HEK293 (cell line): ENCODE results near the gene PRRT3.

Experiments
- BCL11B ChIP-seq: fragments of 450-650 bp; formaldehyde crosslinking; IDR thresholded peaks from 2 replicates; pipeline ENCODE4 v1.5.1; 2016; ENCODE audit warnings: low read depth, missing biosample characterization, missing genetic modification characterization
- KLF10 ChIP-seq: fragments of 450-650 bp; IDR thresholded peaks from 2 replicates; pipeline ENCODE4 v1.5.1; 2018; ENCODE audit warnings: missing biosample characterization, mild to moderate bottlenecking, missing genetic modification characterization
- KLF7 ChIP-seq: fragments of 450-650 bp; formaldehyde crosslinking; IDR thresholded peaks from 2 replicates; pipeline ENCODE4 v1.5.1; 2016; ENCODE audit warnings: missing biosample characterization, missing genetic modification characterization, borderline replicate concordance
- PBX3 ChIP-seq: sonication (generic); formaldehyde crosslinking; IDR thresholded peaks from 2 replicates; pipeline ENCODE4 v1.8.1; 2022; ENCODE audit warnings: mild to moderate bottlenecking, moderate library complexity, missing genetic modification reagents
- PRDM1 ChIP-seq: fragments of 450-650 bp; formaldehyde crosslinking; IDR thresholded peaks from 2 replicates; pipeline ENCODE4; 2016; ENCODE audit warnings: missing biosample characterization, missing genetic modification characterization
- PRDM2 ChIP-seq: fragments of 450-650 bp; formaldehyde crosslinking; IDR thresholded peaks from 2 replicates; pipeline ENCODE4 v1.5.1; 2016; ENCODE audit warnings: missing biosample characterization, missing genetic modification characterization, borderline replicate concordance
- SP2 ChIP-seq: fragments of 450-650 bp; formaldehyde crosslinking; IDR thresholded peaks from 2 replicates; pipeline ENCODE4 v1.5.1; 2016; ENCODE audit warnings: missing biosample characterization, missing genetic modification characterization
- SP7 ChIP-seq: fragments of 450-650 bp; formaldehyde crosslinking; IDR thresholded peaks from 2 replicates; pipeline ENCODE4 v1.5.1; 2016; ENCODE audit warnings: missing biosample characterization, missing genetic modification characterization
- TCF7L2 ChIP-seq: IDR thresholded peaks from 2 replicates; pipeline ENCODE4 v1.6.1; 2011; ENCODE audit warnings: low read depth, mild to moderate bottlenecking, inconsistent platforms, low read length, moderate library complexity, borderline replicate concordance
- TRIM28 ChIP-seq: IDR thresholded peaks from 2 replicates; pipeline ENCODE4 v1.6.1; 2011; ENCODE audit warnings: low read length, control low read depth, borderline replicate concordance
- YY2 ChIP-seq: fragments of 450-650 bp; formaldehyde crosslinking; IDR thresholded peaks from 2 replicates; pipeline ENCODE4 v1.5.1; 2016; ENCODE audit warnings: missing biosample characterization, missing genetic modification characterization
- ZNF114 ChIP-seq: fragments of 450-650 bp; formaldehyde crosslinking; IDR thresholded peaks from 2 replicates; pipeline ENCODE4 v1.5.0; 2017; ENCODE audit warnings: missing biosample characterization, missing genetic modification characterization
- ZNF121 ChIP-seq: fragments of 450-650 bp; formaldehyde crosslinking; IDR thresholded peaks from 2 replicates; pipeline ENCODE4 v1.5.1; 2016; ENCODE audit warnings: missing biosample characterization, missing genetic modification characterization
- ZNF133 ChIP-seq: fragments of 450-650 bp; formaldehyde crosslinking; IDR thresholded peaks from 2 replicates; pipeline ENCODE4 v1.5.1; 2016; ENCODE audit warnings: missing biosample characterization, missing genetic modification characterization
- ZNF18 ChIP-seq: fragments of 450-650 bp; formaldehyde crosslinking; IDR thresholded peaks from 2 replicates; pipeline ENCODE4 v1.5.1; 2016; ENCODE audit warnings: missing biosample characterization, missing genetic modification characterization
- ZNF221 ChIP-seq: fragments of 450-650 bp; formaldehyde crosslinking; IDR thresholded peaks from 2 replicates; pipeline ENCODE4 v1.5.1; 2017; ENCODE audit warnings: missing biosample characterization, missing genetic modification characterization, borderline replicate concordance
- ZNF37A ChIP-seq: fragments of 450-650 bp; IDR thresholded peaks from 2 replicates; pipeline ENCODE4 v1.5.1; 2018; ENCODE audit warnings: missing biosample characterization, missing genetic modification characterization
- ZNF571 ChIP-seq: fragments of 450-650 bp; formaldehyde crosslinking; IDR thresholded peaks from 2 replicates; pipeline ENCODE4 v1.5.0; 2017; ENCODE audit warnings: missing biosample characterization, missing genetic modification characterization
- ZNF610 ChIP-seq: fragments of 450-650 bp; formaldehyde crosslinking; IDR thresholded peaks from 2 replicates; pipeline ENCODE4 v1.5.1; 2016; ENCODE audit warnings: missing biosample characterization, missing genetic modification characterization, borderline replicate concordance
- ZNF843 ChIP-seq: fragments of 450-650 bp; formaldehyde crosslinking; IDR thresholded peaks from 2 replicates; pipeline ENCODE4 v1.5.1; 2016; ENCODE audit warnings: missing biosample characterization, missing genetic modification characterization
- TF ChIP-seq, protein P1 (sequence below): fragments of 450-650 bp; formaldehyde crosslinking; IDR thresholded peaks from 2 replicates; pipeline ENCODE4 v1.5.1; 2016; ENCODE audit warnings: missing biosample characterization, missing genetic modification characterization
- TF ChIP-seq, protein P2 (sequence below): fragments of 450-650 bp; formaldehyde crosslinking; IDR thresholded peaks from 2 replicates; pipeline ENCODE4 v1.5.1; 2016; ENCODE audit warnings: missing biosample characterization, missing genetic modification characterization
- TF ChIP-seq, protein P3 (sequence below): fragments of 450-650 bp; formaldehyde crosslinking; IDR thresholded peaks from 2 replicates; pipeline ENCODE4 v1.5.1; 2017; ENCODE audit warnings: missing biosample characterization, mild to moderate bottlenecking, missing genetic modification characterization, moderate library complexity
- TF ChIP-seq, protein P4 (sequence below): fragments of 450-650 bp; formaldehyde crosslinking; IDR thresholded peaks from 2 replicates; pipeline ENCODE4 v1.5.1; 2017; ENCODE audit warnings: missing biosample characterization, missing genetic modification characterization

Gene PRRT3

GRCh38 chr3:9946112-9947024 is 5.8 kb downstream of the PRRT3 start (continued):
- TF ChIP-seq BCL11B = no peak
- peak; percentile 60 for TF ChIP-seq PBX3 (CRISPR knock-in tag)
- TF ChIP-seq SP7 (tag by site-specific recombination) = no peak
- TF ChIP-seq ZNF18 = no peak
- no peak for TF ChIP-seq SP2
- TF ChIP-seq ZNF121 (tag by site-specific recombination) = no peak
- TF ChIP-seq ZNF571 = no peak
- TF ChIP-seq ZNF610 (tag by site-specific recombination) = peak; percentile 9; the same call in 1 of the 2 replicates
- peak; percentile 63; the same call in 1 of the 2 replicates for TF ChIP-seq KLF7 (tag by site-specific recombination)
- no peak for TF ChIP-seq TCF7L2
- TF ChIP-seq, protein P1, sequence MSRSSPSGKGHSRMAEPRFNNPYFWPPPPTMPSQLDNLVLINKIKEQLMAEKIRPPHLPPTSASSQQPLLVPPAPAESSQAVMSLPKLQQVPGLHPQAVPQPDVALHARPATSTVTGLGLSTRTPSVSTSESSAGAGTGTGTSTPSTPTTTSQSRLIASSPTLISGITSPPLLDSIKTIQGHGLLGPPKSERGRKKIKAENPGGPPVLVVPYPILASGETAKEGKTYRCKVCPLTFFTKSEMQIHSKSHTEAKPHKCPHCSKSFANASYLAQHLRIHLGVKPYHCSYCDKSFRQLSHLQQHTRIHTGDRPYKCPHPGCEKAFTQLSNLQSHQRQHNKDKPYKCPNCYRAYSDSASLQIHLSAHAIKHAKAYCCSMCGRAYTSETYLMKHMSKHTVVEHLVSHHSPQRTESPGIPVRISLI = no peak
- TF ChIP-seq ZNF133 = no peak
- TF ChIP-seq PRDM2 (tag by site-specific recombination) = no peak
- peak; percentile 56; the same call in 1 of the 2 replicates for TF ChIP-seq YY2 (tag by site-specific recombination)
- TF ChIP-seq PRDM1 (tag by site-specific recombination) = no peak
- TF ChIP-seq ZNF221 (tag by site-specific recombination) = no peak
- TF ChIP-seq KLF10 = peak; percentile 33; the same call in 1 of the 2 replicates
- TF ChIP-seq, protein P2, sequence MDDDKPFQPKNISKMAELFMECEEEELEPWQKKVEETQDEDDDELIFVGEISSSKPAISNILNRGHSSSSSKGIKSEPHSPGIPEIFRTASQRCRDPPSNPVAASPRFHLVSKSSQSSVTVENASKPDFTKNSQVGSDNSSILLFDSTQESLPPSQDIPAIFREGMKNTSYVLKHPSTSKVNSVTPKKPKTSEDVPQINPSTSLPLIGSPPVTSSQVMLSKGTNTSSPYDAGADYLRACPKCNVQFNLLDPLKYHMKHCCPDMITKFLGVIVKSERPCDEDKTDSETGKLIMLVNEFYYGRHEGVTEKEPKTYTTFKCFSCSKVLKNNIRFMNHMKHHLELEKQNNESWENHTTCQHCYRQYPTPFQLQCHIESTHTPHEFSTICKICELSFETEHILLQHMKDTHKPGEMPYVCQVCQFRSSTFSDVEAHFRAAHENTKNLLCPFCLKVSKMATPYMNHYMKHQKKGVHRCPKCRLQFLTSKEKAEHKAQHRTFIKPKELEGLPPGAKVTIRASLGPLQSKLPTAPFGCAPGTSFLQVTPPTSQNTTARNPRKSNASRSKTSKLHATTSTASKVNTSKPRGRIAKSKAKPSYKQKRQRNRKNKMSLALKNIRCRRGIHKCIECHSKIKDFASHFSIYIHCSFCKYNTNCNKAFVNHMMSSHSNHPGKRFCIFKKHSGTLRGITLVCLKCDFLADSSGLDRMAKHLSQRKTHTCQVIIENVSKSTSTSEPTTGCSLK (tag by site-specific recombination) = no peak
- TF ChIP-seq, protein P3, sequence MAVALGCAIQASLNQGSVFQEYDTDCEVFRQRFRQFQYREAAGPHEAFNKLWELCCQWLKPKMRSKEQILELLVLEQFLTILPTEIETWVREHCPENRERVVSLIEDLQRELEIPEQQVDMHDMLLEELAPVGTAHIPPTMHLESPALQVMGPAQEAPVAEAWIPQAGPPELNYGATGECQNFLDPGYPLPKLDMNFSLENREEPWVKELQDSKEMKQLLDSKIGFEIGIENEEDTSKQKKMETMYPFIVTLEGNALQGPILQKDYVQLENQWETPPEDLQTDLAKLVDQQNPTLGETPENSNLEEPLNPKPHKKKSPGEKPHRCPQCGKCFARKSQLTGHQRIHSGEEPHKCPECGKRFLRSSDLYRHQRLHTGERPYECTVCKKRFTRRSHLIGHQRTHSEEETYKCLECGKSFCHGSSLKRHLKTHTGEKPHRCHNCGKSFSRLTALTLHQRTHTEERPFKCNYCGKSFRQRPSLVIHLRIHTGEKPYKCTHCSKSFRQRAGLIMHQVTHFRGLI (tag by site-specific recombination) = no peak
- no peak for TF ChIP-seq TRIM28
- no peak for TF ChIP-seq ZNF37A
- peak; percentile 48; the same call in 1 of the 2 replicates for TF ChIP-seq ZNF843
- TF ChIP-seq ZNF114 (tag by site-specific recombination) = no peak
- TF ChIP-seq, protein P4, sequence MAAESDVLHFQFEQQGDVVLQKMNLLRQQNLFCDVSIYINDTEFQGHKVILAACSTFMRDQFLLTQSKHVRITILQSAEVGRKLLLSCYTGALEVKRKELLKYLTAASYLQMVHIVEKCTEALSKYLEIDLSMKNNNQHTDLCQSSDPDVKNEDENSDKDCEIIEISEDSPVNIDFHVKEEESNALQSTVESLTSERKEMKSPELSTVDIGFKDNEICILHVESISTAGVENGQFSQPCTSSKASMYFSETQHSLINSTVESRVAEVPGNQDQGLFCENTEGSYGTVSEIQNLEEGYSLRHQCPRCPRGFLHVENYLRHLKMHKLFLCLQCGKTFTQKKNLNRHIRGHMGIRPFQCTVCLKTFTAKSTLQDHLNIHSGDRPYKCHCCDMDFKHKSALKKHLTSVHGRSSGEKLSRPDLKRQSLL (tag by site-specific recombination) = no peak
